Erythroblast (primary cell): ENCODE data around the gene CYP46A1.

Experiments used
- DNase-seq, 2 experiments: peaks; one replicate each; lab custom pipeline; 2025; lab: John Stamatoyannopoulos, UW
- GATA1 ChIP-seq: IDR thresholded peaks from 2 replicates; pipeline ENCODE4 v1.6.1; 2011; ENCODE audit warnings: low read depth, mild to moderate bottlenecking, control low read depth, low read length, moderate library complexity
- POLR2A ChIP-seq: IDR thresholded peaks from 2 replicates; pipeline ENCODE4 v1.6.1; 2011; ENCODE audit warnings: mild to moderate bottlenecking, low read length

Gene CYP46A1

GRCh38 chr14:99663386-99664057 lies 20.6 kb upstream of the CYP46A1 start:
- DNase-seq, result no peak
- TF ChIP-seq POLR2A, result no peak
- TF ChIP-seq GATA1, result no peak

GRCh38 chr14:99664058-99664936 lies 19.8 kb upstream of the CYP46A1 start:
- TF ChIP-seq POLR2A (no peak), GATA1 (no peak)
- no peak for DNase-seq

GRCh38 chr14:99664937-99665273 lies 19.2 kb upstream of the CYP46A1 start:
- no peak for TF ChIP-seq GATA1
- TF ChIP-seq POLR2A, result no peak
- no peak for DNase-seq

- TF ChIP-seq POLR2A, result no peak
- TF ChIP-seq GATA1, result no peak
- no peak for DNase-seq
These were observed 17.6 kb upstream of the CYP46A1 start for GRCh38 chr14:99666533-99666932.

- DNase-seq, result no peak
- TF ChIP-seq GATA1 (no peak), POLR2A (no peak)
These were observed 17.1 kb upstream of the CYP46A1 start for GRCh38 chr14:99667045-99667444.

- DNase-seq, result no peak
- no peak for TF ChIP-seq GATA1
- TF ChIP-seq POLR2A, result no peak
These were observed 16.3 kb upstream of the CYP46A1 start for GRCh38 chr14:99667821-99668220.

- no peak for DNase-seq
- TF ChIP-seq GATA1 (no peak), POLR2A (no peak)
These were observed 15.5 kb upstream of the CYP46A1 start for GRCh38 chr14:99668307-99669295.

- DNase-seq, result no peak
These were observed 13.5 kb upstream of the CYP46A1 start for GRCh38 chr14:99670361-99671234.

GRCh38 chr14:99671235-99672224 lies 12.6 kb upstream of the CYP46A1 start:
- DNase-seq, result no peak
- TF ChIP-seq GATA1 (no peak), POLR2A (no peak)

More at GRCh38 chr14:99670361-99671234, 13.5 kb upstream of the CYP46A1 start:
- TF ChIP-seq GATA1 (no peak), POLR2A (no peak)

- TF ChIP-seq POLR2A, result no peak
- no peak for TF ChIP-seq GATA1
- DNase-seq, result no peak
These were observed 11.4 kb upstream of the CYP46A1 start for GRCh38 chr14:99672506-99673304.

- no peak for TF ChIP-seq POLR2A
- no peak for TF ChIP-seq GATA1
- no peak for DNase-seq
These were observed 10.6 kb upstream of the CYP46A1 start for GRCh38 chr14:99673305-99674063.
